Measurements from ENCODE around the gene SCARB1.

The SCARB1 gene

GRCh38 chr12:124812979-124813378 is 50.7 kb downstream of the SCARB1 start:
- DNase-seq, result no peak
- Histone ChIP-seq H3K9me3 (ENCODE audit: severe bottlenecking) (no peaks in the 10 kb centered on the region), H3K36me3 (peaks cover 16% of the 10 kb centered on the region), H3K4me3 (ENCODE audit: low read depth, low read length) (no peak overlapping the region), H3K27ac (no peak overlapping the region), H3K27me3 (ENCODE audit: insufficient read depth, low read depth, severe bottlenecking) (no peaks in the 10 kb centered on the region)
- no peak for TF ChIP-seq CTCF (IDR thresholded peaks at IDR 0.05; ENCODE audit: low read depth, low read length)

- Histone ChIP-seq H3K9me3 (ENCODE audit: severe bottlenecking) (no peaks in the 10 kb centered on the region), H3K4me3 (ENCODE audit: low read depth, low read length) (no peak overlapping the region), H3K27ac (no peak overlapping the region), H3K27me3 (ENCODE audit: insufficient read depth, low read depth, severe bottlenecking) (no peaks in the 10 kb centered on the region), H3K36me3 (peaks cover 16% of the 10 kb centered on the region)
- no peak for TF ChIP-seq CTCF (IDR thresholded peaks at IDR 0.05; ENCODE audit: low read depth, low read length)
- no peak for DNase-seq
Observed at GRCh38 chr12:124812356-124812755, 51.3 kb downstream of the SCARB1 start.

GRCh38 chr12:124811633-124812032 is 52.0 kb downstream of the SCARB1 start:
- Histone ChIP-seq H3K4me3 (ENCODE audit: low read depth, low read length) (no peak overlapping the region), H3K36me3 (peaks cover 17% of the 10 kb centered on the region), H3K27me3 (ENCODE audit: insufficient read depth, low read depth, severe bottlenecking) (no peaks in the 10 kb centered on the region), H3K27ac (0 out of 2 replicates have a peak overlapping the region, but pooled peaks have one; percentile 18), H3K9me3 (ENCODE audit: severe bottlenecking) (no peaks in the 10 kb centered on the region)
- TF ChIP-seq CTCF (IDR thresholded peaks at IDR 0.05; ENCODE audit: low read depth, low read length), result no peak
- DNase-seq, result no peak

- no peaks in the 10 kb centered on the region for H3K27me3 ChIP-seq (ENCODE audit: insufficient read depth, low read depth, severe bottlenecking)
- H3K4me3 ChIP-seq (ENCODE audit: low read depth, low read length), result no peak overlapping the region
- H3K9me3 ChIP-seq (ENCODE audit: severe bottlenecking), result no peaks in the 10 kb centered on the region
- no peak for TF ChIP-seq CTCF (IDR thresholded peaks at IDR 0.05; ENCODE audit: low read depth, low read length)
- H3K27ac ChIP-seq, result no peak overlapping the region
- H3K36me3 ChIP-seq, result peaks cover 21% of the 10 kb centered on the region
- DNase-seq, result no peak
Observed at GRCh38 chr12:124809878-124810277, 53.8 kb downstream of the SCARB1 start.

GRCh38 chr12:124809391-124809790 is 54.3 kb downstream of the SCARB1 start:
- Histone ChIP-seq H3K9me3 (ENCODE audit: severe bottlenecking) (no peaks in the 10 kb centered on the region), H3K4me3 (ENCODE audit: low read depth, low read length) (no peak overlapping the region), H3K36me3 (peaks cover 24% of the 10 kb centered on the region), H3K27me3 (ENCODE audit: insufficient read depth, low read depth, severe bottlenecking) (no peaks in the 10 kb centered on the region), H3K27ac (no peak overlapping the region)
- TF ChIP-seq CTCF (IDR thresholded peaks at IDR 0.05; ENCODE audit: low read depth, low read length), result no peak
- no peak for DNase-seq

GRCh38 chr12:124808272-124808671 is 55.4 kb downstream of the SCARB1 start:
- H3K9me3 ChIP-seq (ENCODE audit: severe bottlenecking), result no peaks in the 10 kb centered on the region
- DNase-seq, result no peak
- H3K4me3 ChIP-seq (ENCODE audit: low read depth, low read length), result no peak overlapping the region
- H3K27me3 ChIP-seq (ENCODE audit: insufficient read depth, low read depth, severe bottlenecking), result no peaks in the 10 kb centered on the region
- TF ChIP-seq CTCF (IDR thresholded peaks at IDR 0.05; ENCODE audit: low read depth, low read length), result no peak
- no peak overlapping the region for H3K27ac ChIP-seq
- H3K36me3 ChIP-seq, result peaks cover 15% of the 10 kb centered on the region

Measured in WERI-Rb-1 (cell line).